Peyer's patch (tissue), 4 donors: Measurements from ENCODE around the gene PIGP.

ENCODE experiments used
- POLR2A ChIP-seq, 2 donors: fragments of 450-650 bp; IDR thresholded peaks; one replicate each; pipeline ENCODE4 v1.5.1; 2017; ENCODE audit warnings: antibody characterized with exemption in 2 of 2, mild to moderate bottlenecking in 2 of 2, moderate library complexity in 2 of 2
- TF ChIP-seq, protein P1 (sequence below), 6 experiments: fragments of 450-650 bp in 4 of 6; fragments of 200-600 bp in 2 of 6; sonication (generic) in 1 of 6; IDR thresholded peaks; one replicate each; pipeline ENCODE4 v1.5.1; 2017 to 2019; ENCODE audit warnings: antibody characterized with exemption in 6 of 6, mild to moderate bottlenecking in 3 of 6, moderate library complexity in 1 of 6

GRCh38 chr21:37118187-37118826 is 45.4 kb upstream of the PIGP start:
- TF ChIP-seq, protein P1, sequence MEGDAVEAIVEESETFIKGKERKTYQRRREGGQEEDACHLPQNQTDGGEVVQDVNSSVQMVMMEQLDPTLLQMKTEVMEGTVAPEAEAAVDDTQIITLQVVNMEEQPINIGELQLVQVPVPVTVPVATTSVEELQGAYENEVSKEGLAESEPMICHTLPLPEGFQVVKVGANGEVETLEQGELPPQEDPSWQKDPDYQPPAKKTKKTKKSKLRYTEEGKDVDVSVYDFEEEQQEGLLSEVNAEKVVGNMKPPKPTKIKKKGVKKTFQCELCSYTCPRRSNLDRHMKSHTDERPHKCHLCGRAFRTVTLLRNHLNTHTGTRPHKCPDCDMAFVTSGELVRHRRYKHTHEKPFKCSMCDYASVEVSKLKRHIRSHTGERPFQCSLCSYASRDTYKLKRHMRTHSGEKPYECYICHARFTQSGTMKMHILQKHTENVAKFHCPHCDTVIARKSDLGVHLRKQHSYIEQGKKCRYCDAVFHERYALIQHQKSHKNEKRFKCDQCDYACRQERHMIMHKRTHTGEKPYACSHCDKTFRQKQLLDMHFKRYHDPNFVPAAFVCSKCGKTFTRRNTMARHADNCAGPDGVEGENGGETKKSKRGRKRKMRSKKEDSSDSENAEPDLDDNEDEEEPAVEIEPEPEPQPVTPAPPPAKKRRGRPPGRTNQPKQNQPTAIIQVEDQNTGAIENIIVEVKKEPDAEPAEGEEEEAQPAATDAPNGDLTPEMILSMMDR (IDR thresholded peaks at IDR 0.05) = no peak
- no peak for TF ChIP-seq POLR2A (IDR thresholded peaks at IDR 0.05)
